Psoas muscle (tissue), 8 donors: ENCODE results near the gene KIRREL3. TPM values are rescaled to one million over a fixed set of nuclear protein-coding genes. Genes with fewer than 3 reads are reported as not detected.

Experiments used
- ATAC-seq, 4 donors: fragments of 200-7000 bp; cut with Tn5 transposase; one replicate each; pipeline ENCODE4 v1.9.1; 2020; ENCODE audit warnings: moderate library complexity in 3 of 4, mild to moderate bottlenecking in 2 of 4
- DNase-seq, 2 donors: peaks; one replicate each; pipeline ENCODE4 v3.0.0-alpha.2; 2020
- H3K27ac ChIP-seq: fragments of 200-600 bp; one replicate; pipeline ENCODE4 v1.8.0; 2022
- H3K27me3 ChIP-seq, 3 donors: fragments of 200-600 bp in 1 of 3; one replicate each; pipeline versions ENCODE4 v1.6.1 to v1.8.0; 2013 to 2022; ENCODE audit warnings: low read length in 2 of 3, mild to moderate bottlenecking in 2 of 3, moderate library complexity in 1 of 3; ENCODE audit not compliant: insufficient read depth in 3 of 3
- H3K36me3 ChIP-seq, 2 donors: fragments of 200-600 bp in 1 of 2; one replicate each; pipeline versions ENCODE4 v1.6.1 to v1.8.0; 2013 to 2022; ENCODE audit warnings: low read depth in 1 of 2, mild to moderate bottlenecking in 1 of 2, moderate library complexity in 1 of 2; ENCODE audit not compliant: insufficient read depth in 1 of 2
- H3K4me1 ChIP-seq: fragments of 200-600 bp; one replicate; pipeline ENCODE4 v1.8.0; 2022
- H3K4me3 ChIP-seq: fragments of 200-600 bp; one replicate; pipeline ENCODE4 v1.8.0; 2022; ENCODE audit warnings: mild to moderate bottlenecking
- H3K9me3 ChIP-seq: fragments of 200-600 bp; one replicate; pipeline ENCODE4 v1.8.0; 2022
- WGBS, 3 donors: extraction: QIAGEN DNeasy Blood & Tissue Kit; methylation state at CpG; one replicate each; pipeline versions ENCODE4 v1.1.6 to v1.1.7; 2013; 5-methylcytosine and 5-hydroxymethylcytosine counted together
- intact Hi-C, 2 donors: fragments of 100-400 bp; cut with DNase I; formaldehyde crosslinking; loops; one replicate each; pipeline versions ENCODE4 v1.11.0 to v1.14.2; 2022
- polyA plus RNA-seq, 3 donors: library from polyadenylated mRNA; stranded (reverse); fragments of 200-250 nt; gene quantifications; one replicate each; pipeline ENCODE4 v1.2.3, GENCODE V29; 2013
- total RNA-seq, 4 donors: library from RNA; stranded (reverse); fragmentation: NEBNext Ultra II Directional in 2 of 4; extraction: Animal tissue kit (Norgen Biotek cat#: 25700) in 2 of 4; gene quantifications; one replicate each; pipeline versions ENCODE4 v1.2.1 to v1.2.4, GENCODE V29; 2021 to 2023
- TF ChIP-seq, protein P1 (sequence below): fragments of 200-600 bp; IDR thresholded peaks from one replicate; pipeline ENCODE4 v1.8.0; 2022; ENCODE audit warnings: antibody characterized with exemption
- donor health status: healthy with polysubstance abuse.
- donor health status: DM: no; HTN: no; CAD: no; lungs with moderate emphysema.
- donor health status: Bipolar disorder and iron deficiency.
- donor health status: healthy.
- donor health status: DM: yes; HTN: yes; CAD: no.
- donor health status: DM: no; HTN: no; CAD: no.
- donor health status: DM: no; HTN: no; CAD: no.
- donor health status: DM: yes; HTN: yes; CAD: no.

KIRREL3 gene
- total and polyA plus RNA-seq, 7 donors = 0.04 TPM; not detected in 6

- no peak for DNase-seq
- Histone ChIP-seq H3K27me3 (peaks cover 0 to 2% (median 0%) of the 10 kb centered on the region in 3 donors), H3K4me3 (no peak overlapping the region), H3K4me1 (no peaks in the 10 kb centered on the region), H3K27ac (no peak overlapping the region), H3K9me3 (no peaks in the 10 kb centered on the region), H3K36me3 (no peaks in the 10 kb centered on the region)
- WGBS, 3 donors = 66 to 75% (median 72%) methylated on average over 2 of the region's 2 CpGs
- ATAC-seq = no peak
- intact Hi-C loops = no loop called here
- TF ChIP-seq, protein P1, sequence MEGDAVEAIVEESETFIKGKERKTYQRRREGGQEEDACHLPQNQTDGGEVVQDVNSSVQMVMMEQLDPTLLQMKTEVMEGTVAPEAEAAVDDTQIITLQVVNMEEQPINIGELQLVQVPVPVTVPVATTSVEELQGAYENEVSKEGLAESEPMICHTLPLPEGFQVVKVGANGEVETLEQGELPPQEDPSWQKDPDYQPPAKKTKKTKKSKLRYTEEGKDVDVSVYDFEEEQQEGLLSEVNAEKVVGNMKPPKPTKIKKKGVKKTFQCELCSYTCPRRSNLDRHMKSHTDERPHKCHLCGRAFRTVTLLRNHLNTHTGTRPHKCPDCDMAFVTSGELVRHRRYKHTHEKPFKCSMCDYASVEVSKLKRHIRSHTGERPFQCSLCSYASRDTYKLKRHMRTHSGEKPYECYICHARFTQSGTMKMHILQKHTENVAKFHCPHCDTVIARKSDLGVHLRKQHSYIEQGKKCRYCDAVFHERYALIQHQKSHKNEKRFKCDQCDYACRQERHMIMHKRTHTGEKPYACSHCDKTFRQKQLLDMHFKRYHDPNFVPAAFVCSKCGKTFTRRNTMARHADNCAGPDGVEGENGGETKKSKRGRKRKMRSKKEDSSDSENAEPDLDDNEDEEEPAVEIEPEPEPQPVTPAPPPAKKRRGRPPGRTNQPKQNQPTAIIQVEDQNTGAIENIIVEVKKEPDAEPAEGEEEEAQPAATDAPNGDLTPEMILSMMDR = no peak
Observed at GRCh38 chr11:126853732-126854131, 146.8 kb downstream of the KIRREL3 start.

DNA sequence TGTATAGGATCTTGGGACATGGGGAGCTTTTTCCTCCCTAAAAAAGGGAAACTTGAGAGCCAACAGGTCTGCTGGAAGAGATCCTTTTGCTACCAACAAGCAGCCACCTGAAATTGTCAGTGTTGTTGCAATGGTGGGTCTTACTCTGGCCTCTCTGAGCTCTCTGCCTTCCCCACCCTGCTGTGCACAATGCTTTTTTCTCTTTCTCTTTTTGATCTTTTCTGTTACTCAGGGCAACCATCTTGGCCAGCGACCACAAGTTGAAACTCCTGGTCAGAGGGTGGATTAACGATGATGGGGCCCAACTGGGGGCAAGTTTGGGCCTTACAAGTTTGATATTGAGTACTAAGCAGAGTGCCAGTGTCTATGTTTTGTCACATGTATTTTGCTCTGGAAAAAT is 155.8 kb downstream of the KIRREL3 start:
- Histone ChIP-seq H3K4me3 (no peak overlapping the region), H3K36me3 (no peaks in the 10 kb centered on the region), H3K27ac (no peak overlapping the region), H3K4me1 (no peaks in the 10 kb centered on the region), H3K9me3 (no peaks in the 10 kb centered on the region), H3K27me3 (no peaks in the 10 kb centered on the region)
- TF ChIP-seq, protein P1 = no peak
- WGBS, 3 donors = 75 to 83% (median 78%) methylated on average over 2 of the region's 2 CpGs
- ATAC-seq (no peak), DNase-seq (no peak)
- intact Hi-C loops = no loop called here

DNA sequence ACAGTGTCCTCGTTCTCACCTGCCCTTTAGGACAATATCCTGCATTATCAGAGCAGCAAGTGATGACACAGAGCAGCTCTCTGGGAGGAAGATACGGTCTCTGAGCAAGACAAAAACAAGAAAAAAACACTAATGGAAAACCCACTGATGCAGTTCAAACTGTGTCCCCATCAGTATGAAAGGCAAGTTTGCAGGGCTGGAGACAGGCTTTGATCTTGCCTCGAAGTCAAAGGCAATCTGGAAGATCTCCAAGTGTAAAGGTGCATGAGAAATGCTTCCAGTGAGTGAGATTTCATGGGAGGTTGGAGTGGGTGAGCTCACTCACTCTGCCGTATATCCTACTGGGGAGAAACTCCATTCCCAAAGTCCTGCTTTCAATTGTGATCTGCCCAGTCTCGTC is 157.5 kb downstream of the KIRREL3 start:
- H3K27ac ChIP-seq = no peak overlapping the region
- no peaks in the 10 kb centered on the region for H3K27me3 ChIP-seq
- no peaks in the 10 kb centered on the region for H3K4me1 ChIP-seq
- TF ChIP-seq, protein P1 = no peak
- no peak overlapping the region for H3K4me3 ChIP-seq
- no peaks in the 10 kb centered on the region for H3K9me3 ChIP-seq
- H3K36me3 ChIP-seq = no peaks in the 10 kb centered on the region
- ATAC-seq (no peak), DNase-seq (no peak)
- intact Hi-C loops = no loop called here
- 72 to 81% (median 77%) methylated on average over 5 of the region's 5 CpGs for WGBS, 3 donors

DNA sequence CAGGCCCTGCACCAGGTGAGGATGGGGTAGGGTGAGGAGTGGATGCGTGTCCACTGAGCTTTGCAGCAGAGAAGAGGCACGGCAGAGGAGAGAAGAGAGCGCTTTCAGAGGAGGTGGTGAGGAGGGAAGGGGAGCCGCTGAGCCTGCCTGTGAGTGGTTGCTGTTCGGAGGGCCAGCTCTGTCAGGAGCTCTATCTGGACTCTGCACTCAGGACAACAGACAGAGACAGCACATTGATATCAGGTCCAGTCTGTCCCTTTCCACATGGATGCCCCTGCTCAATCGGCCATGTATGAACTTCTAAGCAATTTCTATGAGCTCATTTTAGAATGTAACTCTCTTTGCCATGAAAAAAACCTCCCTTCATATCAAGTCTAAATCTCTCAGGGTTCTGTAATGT is 158.6 kb downstream of the KIRREL3 start:
- Histone ChIP-seq H3K27me3 (no peaks in the 10 kb centered on the region), H3K4me3 (no peak overlapping the region), H3K36me3 (no peaks in the 10 kb centered on the region), H3K9me3 (no peaks in the 10 kb centered on the region), H3K4me1 (no peaks in the 10 kb centered on the region), H3K27ac (no peak overlapping the region)
- intact Hi-C loops = no loop called here
- ATAC-seq = no peak
- DNase-seq = no peak
- TF ChIP-seq, protein P1 = no peak
- WGBS, 3 donors = 81 to 88% (median 88%) methylated on average over 6 of the region's 6 CpGs

DNA sequence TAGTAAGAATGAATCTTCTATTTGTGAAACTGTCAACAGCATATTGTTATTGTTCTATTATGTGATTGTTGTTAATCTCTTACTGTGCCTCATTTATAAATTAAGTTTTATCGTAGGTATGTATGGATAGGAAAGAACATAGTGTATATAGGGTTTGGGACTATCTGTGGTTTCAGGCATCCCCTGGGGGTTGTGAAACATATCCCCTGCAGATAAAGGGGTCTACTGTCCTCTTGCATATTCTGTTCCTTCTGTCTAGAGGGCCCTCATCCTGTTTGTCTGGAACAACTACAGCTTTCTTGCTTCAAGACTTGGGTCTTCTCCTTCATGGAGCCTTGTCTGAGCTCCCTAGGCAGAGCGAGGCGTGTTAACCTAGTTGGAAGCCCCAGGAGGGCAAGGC is 159.6 kb downstream of the KIRREL3 start:
- intact Hi-C loops = no loop called here
- Histone ChIP-seq H3K4me1 (no peaks in the 10 kb centered on the region), H3K9me3 (no peaks in the 10 kb centered on the region), H3K4me3 (no peak overlapping the region), H3K27ac (no peak overlapping the region), H3K36me3 (no peaks in the 10 kb centered on the region), H3K27me3 (no peaks in the 10 kb centered on the region)
- DNase-seq (no peak), ATAC-seq (no peak)
- TF ChIP-seq, protein P1 = no peak
- WGBS, 3 donors = 54 to 71% (median 61%) methylated on average over 3 of the region's 3 CpGs
